Pancreas (tissue), 10 donors: Measurements from ENCODE around the gene TBC1D5. TPM values are rescaled to one million over a fixed set of nuclear protein-coding genes. Genes with fewer than 3 reads are reported as not detected.
"Not testable (repeated sequence)": the region's sequence is repeated elsewhere in the genome, so short reads cannot be mapped to it uniquely, and the experiment has no call there.

Experiments
- ATAC-seq, 4 donors: fragments of 200-7000 bp; cut with Tn5 transposase; one replicate each; pipeline versions ENCODE4 v1.8.0 to v1.9.1; 2020; ENCODE audit warnings: mild to moderate bottlenecking in 4 of 4, moderate library complexity in 4 of 4
- DNase-seq, 6 donors: peaks; one replicate each; pipeline ENCODE4 v3.0.0-alpha.2; 2020
- FAIRE-seq: peaks from 2 replicates; lab custom pipeline; 2012; peaks lifted over from hg19 to GRCh38; lab: Jason Lieb, UNC
- H3K27ac ChIP-seq, 4 donors: fragments of 200-600 bp; sonication (generic); 1 replicate in 3 of 4; 2 replicates in 1 of 4; pipeline versions ENCODE4 v1.5.0 to v1.8.0; 2020
- H3K27me3 ChIP-seq, 4 donors: fragments of 200-600 bp; one replicate each; pipeline ENCODE4 v1.8.0; 2021
- H3K36me3 ChIP-seq, 3 donors: fragments of 200-600 bp; sonication (generic) in 1 of 3; one replicate each; pipeline versions ENCODE4 v1.5.0 to v1.8.0; 2020 to 2021
- H3K4me1 ChIP-seq, 3 donors: fragments of 200-600 bp; one replicate each; pipeline ENCODE4 v1.8.0; 2021
- H3K4me3 ChIP-seq, 4 donors: fragments of 200-600 bp; sonication (generic) in 2 of 4; one replicate each; pipeline versions ENCODE4 v1.5.0 to v1.8.0; 2020 to 2021
- H3K9me3 ChIP-seq, 4 donors: fragments of 200-600 bp; one replicate each; pipeline ENCODE4 v1.8.0; 2021
- CTCF ChIP-seq, 4 donors: fragments of 200-600 bp; sonication (generic) in 3 of 4; IDR thresholded peaks; one replicate each; pipeline versions ENCODE4 v1.5.0 to v1.8.0; 2021; ENCODE audit warnings: antibody characterized with exemption in 4 of 4
- WGBS, 2 donors: extraction: QIAGEN DNeasy Blood & Tissue Kit; methylation state at CpG; one replicate each; pipeline ENCODE4 v1.1.7; 2013; 5-methylcytosine and 5-hydroxymethylcytosine counted together
- intact Hi-C, 3 donors: fragments of 100-400 bp; cut with DNase I; formaldehyde crosslinking; loops; one replicate each; pipeline versions ENCODE4 v1.11.1 to v1.14.2; 2022
- polyA plus RNA-seq, 2 donors: library from polyadenylated mRNA; stranded (reverse); fragments of 200-250 nt; gene quantifications; one replicate each; pipeline ENCODE4 v1.2.3, GENCODE V29; 2013
- total RNA-seq, 6 donors: library from RNA; stranded (reverse); fragmentation: NEBNext Ultra II Directional in 4 of 6; extraction: Animal tissue kit (Norgen Biotek cat#: 25700) in 4 of 6; gene quantifications; one replicate each; pipeline versions ENCODE4 v1.2.1 to v1.2.4, GENCODE V29; 2021 to 2023
- donor health status: healthy with polysubstance abuse.
- donor health status: DM: no; HTN: no; CAD: no; lungs with moderate emphysema.
- donor health status: DM: no; HTN: no; CAD: no.
- donor health status: control.
- donor health status: control.
- donor health status: Bipolar disorder and iron deficiency.
- donor health status: DM: yes; HTN: yes; CAD: no.
- donor health status: DM: no; HTN: no; CAD: no.
- donor health status: DM: no; HTN: no; CAD: no.
- donor health status: DM: yes; HTN: yes; CAD: no.

Gene TBC1D5
- total and polyA plus RNA-seq, 8 donors = 6.5 to 39.2 (median 19.9) TPM

DNA sequence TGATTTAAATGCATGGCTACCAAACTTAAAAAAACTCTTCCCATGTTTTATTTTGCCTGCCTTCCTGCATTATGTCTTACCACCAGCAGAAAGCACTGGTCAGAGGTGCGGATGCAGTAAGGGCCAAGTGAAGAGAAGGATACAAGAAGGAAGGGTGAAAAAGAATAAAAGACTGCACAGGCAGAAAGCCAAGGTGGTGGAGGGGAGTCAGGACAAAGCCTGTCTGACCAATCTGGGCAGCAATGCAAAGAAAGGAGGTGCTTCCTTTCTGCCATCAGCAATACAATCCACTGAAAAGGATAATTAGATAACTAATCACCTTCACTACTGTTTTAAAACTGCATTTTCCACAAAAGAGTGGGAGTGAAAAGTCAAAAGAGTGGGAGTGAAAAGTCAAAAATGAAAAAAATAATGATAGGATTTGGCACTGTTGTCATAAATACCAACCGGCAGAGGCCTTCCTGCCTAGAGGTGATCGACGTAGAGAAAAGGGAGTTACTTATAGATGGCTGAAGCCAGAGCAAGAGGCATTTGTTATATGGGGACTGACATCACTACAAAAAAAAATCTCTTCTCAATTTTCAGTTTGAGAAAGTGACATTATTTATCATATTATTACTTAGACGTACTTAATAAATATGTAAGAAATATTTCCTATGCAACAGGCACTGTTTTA lies 385.3 kb downstream of the TBC1D5 start:
- H3K36me3 ChIP-seq = no peaks in the 10 kb centered on the region
- intact Hi-C loops = no loop called here
- WGBS, 2 donors = 94 to 96% methylated on average over 5 of the region's 5 CpGs
- TF ChIP-seq CTCF (IDR thresholded peaks at IDR 0.05) = no peak
- no peaks in the 10 kb centered on the region for H3K4me1 ChIP-seq
- no peak overlapping the region for H3K4me3 ChIP-seq
- no peak for ATAC-seq
- DNase-seq = no peak
- H3K27me3 ChIP-seq = no peaks in the 10 kb centered on the region
- no peak for FAIRE-seq
- H3K9me3 ChIP-seq = no peaks in the 10 kb centered on the region
- no peak overlapping the region for H3K27ac ChIP-seq

DNA sequence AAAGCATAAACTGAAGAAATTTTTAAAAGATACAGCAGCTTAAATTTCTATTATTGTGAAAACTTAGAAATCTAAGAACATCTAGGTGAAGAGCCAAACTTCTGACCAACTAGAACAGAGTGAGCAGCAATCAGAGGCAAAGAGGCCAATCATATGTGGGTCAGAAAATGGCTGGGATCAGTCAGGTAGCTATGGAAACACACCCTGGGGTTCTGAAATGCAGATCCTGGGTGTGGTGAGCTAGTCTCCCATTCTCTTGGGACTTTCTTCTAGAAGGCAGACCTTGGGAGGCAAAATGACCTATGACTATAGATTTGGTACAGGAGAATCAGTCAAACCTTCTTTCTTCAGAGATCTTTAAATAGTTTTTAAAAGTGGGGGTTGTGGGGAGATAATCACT lies 385.8 kb downstream of the TBC1D5 start:
- no peak overlapping the region for H3K4me3 ChIP-seq
- H3K9me3 ChIP-seq = no peaks in the 10 kb centered on the region
- intact Hi-C loops = no loop called here
- no peaks in the 10 kb centered on the region for H3K27me3 ChIP-seq
- no peaks in the 10 kb centered on the region for H3K36me3 ChIP-seq
- no peak for DNase-seq
- no peak for TF ChIP-seq CTCF (IDR thresholded peaks at IDR 0.05)
- H3K27ac ChIP-seq = no peak overlapping the region
- H3K4me1 ChIP-seq = no peaks in the 10 kb centered on the region
- no peak for FAIRE-seq
- no peak for ATAC-seq

DNA sequence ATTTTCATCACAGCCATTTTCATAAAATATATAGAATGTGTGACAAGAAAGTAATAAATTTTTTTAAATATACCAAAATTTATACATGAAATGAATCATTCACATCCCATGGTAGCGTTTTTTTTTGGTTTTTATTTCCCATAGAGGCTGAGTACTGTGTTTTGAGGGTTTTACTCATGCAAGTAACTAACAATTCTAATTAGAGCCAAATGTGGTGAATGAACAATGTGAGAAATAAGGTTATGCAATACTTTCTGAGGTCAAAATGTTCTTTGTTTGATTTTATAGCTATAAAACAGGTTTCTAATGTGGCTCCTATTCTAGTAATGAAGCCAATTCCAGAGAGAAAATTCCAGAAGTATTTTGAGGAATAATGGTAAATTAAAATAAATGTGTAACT lies 386.8 kb downstream of the TBC1D5 start:
- no peak for FAIRE-seq
- WGBS, 2 donors = 85 to 86% methylated on average over 1 of the region's 1 CpG
- H3K27me3 ChIP-seq = no peaks in the 10 kb centered on the region
- H3K27ac ChIP-seq = no peak overlapping the region
- no peak for DNase-seq
- ATAC-seq = no peak
- no peak overlapping the region for H3K4me3 ChIP-seq
- no peaks in the 10 kb centered on the region for H3K36me3 ChIP-seq
- TF ChIP-seq CTCF (IDR thresholded peaks at IDR 0.05) = no peak
- intact Hi-C loops = no loop called here
- H3K9me3 ChIP-seq = no peaks in the 10 kb centered on the region
- no peaks in the 10 kb centered on the region for H3K4me1 ChIP-seq

DNA sequence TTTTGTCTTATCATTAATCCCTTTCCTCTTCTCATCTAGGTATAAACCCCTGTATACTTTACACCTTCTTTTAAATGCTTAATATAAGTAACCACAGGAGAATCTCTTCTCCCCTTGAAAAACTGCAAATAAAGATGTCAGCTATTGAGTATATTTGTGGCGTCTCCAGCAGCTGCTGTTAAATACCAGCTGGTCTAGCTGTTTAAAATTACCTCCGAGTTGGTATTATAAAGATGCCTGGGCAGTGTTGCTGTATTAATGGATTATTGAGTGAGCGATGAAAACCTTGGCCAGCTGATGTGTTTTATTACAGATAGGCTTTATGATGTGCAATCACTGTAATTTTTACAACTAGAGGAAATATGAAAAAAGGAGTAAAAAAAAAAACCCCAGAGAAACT lies 388.1 kb downstream of the TBC1D5 start:
- FAIRE-seq (no peak), ATAC-seq (no peak), DNase-seq (no peak)
- Histone ChIP-seq H3K9me3 (no peaks in the 10 kb centered on the region), H3K27me3 (no peaks in the 10 kb centered on the region), H3K36me3 (no peaks in the 10 kb centered on the region), H3K4me3 (no peak overlapping the region), H3K4me1 (no peaks in the 10 kb centered on the region), H3K27ac (no peak overlapping the region)
- intact Hi-C loops = no loop called here
- WGBS, 2 donors = 88 to 91% methylated on average over 3 of the region's 3 CpGs
- TF ChIP-seq CTCF (IDR thresholded peaks at IDR 0.05) = no peak

DNA sequence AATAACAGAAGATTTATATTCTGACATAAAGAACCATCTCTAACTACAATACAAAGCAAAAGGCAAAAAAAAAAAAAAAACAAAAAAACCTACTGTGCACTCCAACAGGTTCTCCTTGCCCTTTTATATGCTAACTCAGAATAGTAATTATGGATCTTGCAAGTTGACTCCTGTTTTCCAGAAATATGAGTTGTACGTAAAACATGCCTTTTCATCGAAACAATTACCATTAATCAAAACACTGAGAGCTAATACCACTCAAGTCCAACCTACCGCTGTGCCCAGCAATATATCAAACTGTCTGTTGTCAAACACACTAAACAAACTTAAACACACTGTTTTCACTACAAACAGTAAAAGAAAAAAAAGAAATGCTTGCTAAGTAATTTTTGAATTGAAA lies 389.8 kb downstream of the TBC1D5 start:
- Histone ChIP-seq H3K27ac (no peak overlapping the region), H3K36me3 (no peaks in the 10 kb centered on the region), H3K4me3 (no peak overlapping the region), H3K9me3 (no peaks in the 10 kb centered on the region), H3K4me1 (no peaks in the 10 kb centered on the region), H3K27me3 (no peaks in the 10 kb centered on the region)
- no peak for TF ChIP-seq CTCF (IDR thresholded peaks at IDR 0.05)
- intact Hi-C loops = no loop called here
- no peak for FAIRE-seq
- no peak for DNase-seq
- WGBS, 2 donors = 63% methylated on average over 3 of the region's 3 CpGs
- ATAC-seq = no peak

- H3K4me1 ChIP-seq, ATAC-seq, H3K27ac ChIP-seq, H3K4me3 ChIP-seq, H3K9me3 ChIP-seq, DNase-seq, FAIRE-seq, intact Hi-C loops, H3K36me3 ChIP-seq, H3K27me3 ChIP-seq: not testable (repeated sequence)
- WGBS, 2 donors = 92 to 99% methylated on average over 4 of the region's 4 CpGs
Observed at GRCh38 chr3:17351193-17351592, 391.2 kb downstream of the TBC1D5 start.
